ENCODE measurements around the gene CPPED1. TPM values are rescaled to one million over a fixed set of nuclear protein-coding genes. Genes with fewer than 3 reads are reported as not detected.

The CPPED1 gene
- total RNA-seq, 1 donor from 2014 or later, result 15.0 TPM

DNA sequence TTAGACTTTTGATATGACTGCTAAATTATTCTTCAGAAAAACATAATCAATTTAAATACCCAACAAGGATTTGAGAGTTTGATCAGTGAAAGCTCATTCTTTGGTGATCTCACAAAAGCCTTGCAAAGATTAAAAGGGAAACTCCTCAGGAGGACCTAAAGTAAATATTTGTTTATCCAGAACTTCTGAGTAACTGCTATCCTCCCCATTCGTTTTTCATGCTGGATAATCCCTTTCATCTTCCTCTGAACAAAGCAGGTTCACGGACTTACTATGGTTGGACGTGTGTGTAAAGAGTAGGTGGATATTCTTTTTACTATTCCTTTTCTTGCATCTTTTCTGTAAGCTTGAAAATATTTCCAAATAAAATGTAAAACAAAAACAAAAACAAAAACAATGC is 124.7 kb downstream of the CPPED1 start:
- TF ChIP-seq, protein P1, sequence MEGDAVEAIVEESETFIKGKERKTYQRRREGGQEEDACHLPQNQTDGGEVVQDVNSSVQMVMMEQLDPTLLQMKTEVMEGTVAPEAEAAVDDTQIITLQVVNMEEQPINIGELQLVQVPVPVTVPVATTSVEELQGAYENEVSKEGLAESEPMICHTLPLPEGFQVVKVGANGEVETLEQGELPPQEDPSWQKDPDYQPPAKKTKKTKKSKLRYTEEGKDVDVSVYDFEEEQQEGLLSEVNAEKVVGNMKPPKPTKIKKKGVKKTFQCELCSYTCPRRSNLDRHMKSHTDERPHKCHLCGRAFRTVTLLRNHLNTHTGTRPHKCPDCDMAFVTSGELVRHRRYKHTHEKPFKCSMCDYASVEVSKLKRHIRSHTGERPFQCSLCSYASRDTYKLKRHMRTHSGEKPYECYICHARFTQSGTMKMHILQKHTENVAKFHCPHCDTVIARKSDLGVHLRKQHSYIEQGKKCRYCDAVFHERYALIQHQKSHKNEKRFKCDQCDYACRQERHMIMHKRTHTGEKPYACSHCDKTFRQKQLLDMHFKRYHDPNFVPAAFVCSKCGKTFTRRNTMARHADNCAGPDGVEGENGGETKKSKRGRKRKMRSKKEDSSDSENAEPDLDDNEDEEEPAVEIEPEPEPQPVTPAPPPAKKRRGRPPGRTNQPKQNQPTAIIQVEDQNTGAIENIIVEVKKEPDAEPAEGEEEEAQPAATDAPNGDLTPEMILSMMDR (conservative IDR thresholded peaks at IDR 0.05; ENCODE audit: low read depth, low read length), result no peak
- DNase-seq (ENCODE audit: low read depth), result no peak
- no peak overlapping the region for H3K4me3 ChIP-seq (ENCODE audit: low read depth, low read length)

DNA sequence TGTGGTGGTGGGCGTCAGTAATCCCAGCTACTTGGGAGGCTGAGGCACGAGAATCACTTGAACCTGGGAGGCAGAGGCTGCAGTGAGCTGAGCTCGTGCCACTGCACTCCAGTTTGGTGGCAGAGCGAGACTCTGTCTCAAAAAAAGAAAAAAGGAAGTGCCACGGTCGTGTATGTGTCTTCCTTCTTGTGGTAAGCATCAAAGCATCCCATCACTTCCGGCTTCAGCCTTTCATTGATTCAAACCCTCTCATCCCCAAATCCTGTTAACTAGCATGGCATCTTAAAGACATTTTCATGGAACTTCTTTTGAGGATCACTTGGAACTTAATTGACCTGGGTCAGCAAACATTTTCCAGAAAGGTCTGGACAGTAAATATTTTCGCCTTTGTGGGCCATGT is 126.2 kb downstream of the CPPED1 start:
- TF ChIP-seq, protein P1 (conservative IDR thresholded peaks at IDR 0.05; ENCODE audit: low read depth, low read length), result no peak
- H3K4me3 ChIP-seq (ENCODE audit: low read depth, low read length), result no peak overlapping the region
- DNase-seq (ENCODE audit: low read depth), result no peak

DNA sequence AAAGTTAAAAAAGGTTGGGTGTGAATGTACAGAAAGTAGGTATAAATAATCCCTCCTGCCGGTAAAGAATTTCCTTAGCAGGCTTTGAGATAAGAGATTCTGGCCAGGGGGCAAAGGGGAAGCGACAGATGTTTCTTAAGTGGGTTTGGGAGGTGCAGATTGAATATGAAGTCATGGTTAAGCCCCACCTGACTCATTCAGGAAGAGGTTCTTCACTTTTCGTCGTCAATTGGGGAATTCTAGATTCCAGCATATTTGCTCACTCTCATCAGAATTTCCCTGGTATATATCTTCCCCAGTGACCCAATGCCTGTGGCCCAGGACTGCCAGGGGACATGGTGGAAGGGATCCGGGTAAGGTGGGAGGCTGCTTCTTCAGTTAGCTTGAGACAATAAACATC is 127.8 kb downstream of the CPPED1 start:
- TF ChIP-seq, protein P1 (conservative IDR thresholded peaks at IDR 0.05; ENCODE audit: low read depth, low read length), result no peak
- no peak overlapping the region for H3K4me3 ChIP-seq (ENCODE audit: low read depth, low read length)
- DNase-seq (ENCODE audit: low read depth), result no peak

DNA sequence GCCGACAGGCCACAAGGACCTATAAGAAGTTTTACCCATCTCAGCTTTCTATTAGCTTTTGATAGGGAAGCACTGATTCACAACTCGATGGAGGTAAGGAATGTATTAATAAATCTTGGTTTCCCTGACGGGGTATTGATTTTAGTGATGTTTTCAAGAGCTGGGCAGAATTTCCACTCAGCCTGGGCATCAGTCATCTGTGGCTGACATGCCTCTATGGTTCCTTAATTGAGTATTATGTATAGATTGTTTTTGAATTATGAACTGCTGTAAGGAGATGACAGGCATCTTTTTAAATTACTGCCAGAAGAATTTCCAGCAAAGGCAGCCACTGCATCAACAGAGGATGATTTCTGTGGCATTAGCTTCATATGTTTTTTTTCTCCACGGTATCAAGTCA is 128.6 kb downstream of the CPPED1 start:
- no peak for DNase-seq (ENCODE audit: low read depth)
- no peak overlapping the region for H3K4me3 ChIP-seq (ENCODE audit: low read depth, low read length)
- TF ChIP-seq, protein P1 (conservative IDR thresholded peaks at IDR 0.05; ENCODE audit: low read depth, low read length), result no peak

DNA sequence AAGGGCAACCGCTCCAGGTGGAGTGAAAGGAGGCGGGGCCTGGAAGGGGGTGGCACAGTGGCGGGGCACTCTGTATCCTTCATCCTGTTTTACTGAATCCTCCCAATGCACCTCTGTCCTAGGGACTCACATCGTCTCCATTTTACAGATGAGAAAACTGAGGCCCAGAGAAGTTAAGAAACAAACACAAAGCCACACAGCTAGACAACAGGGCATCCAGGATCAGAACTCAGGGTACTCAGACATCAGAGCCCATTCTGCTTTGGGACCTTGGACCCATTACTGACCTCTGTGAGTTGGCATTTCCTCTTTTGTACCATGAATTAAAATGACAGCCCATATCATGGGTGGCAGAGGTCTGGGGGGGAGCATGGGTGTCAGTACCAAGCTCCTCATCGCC is 129.2 kb downstream of the CPPED1 start:
- no peak for DNase-seq (ENCODE audit: low read depth)
- TF ChIP-seq, protein P1 (conservative IDR thresholded peaks at IDR 0.05; ENCODE audit: low read depth, low read length), result no peak
- no peak overlapping the region for H3K4me3 ChIP-seq (ENCODE audit: low read depth, low read length)

DNA sequence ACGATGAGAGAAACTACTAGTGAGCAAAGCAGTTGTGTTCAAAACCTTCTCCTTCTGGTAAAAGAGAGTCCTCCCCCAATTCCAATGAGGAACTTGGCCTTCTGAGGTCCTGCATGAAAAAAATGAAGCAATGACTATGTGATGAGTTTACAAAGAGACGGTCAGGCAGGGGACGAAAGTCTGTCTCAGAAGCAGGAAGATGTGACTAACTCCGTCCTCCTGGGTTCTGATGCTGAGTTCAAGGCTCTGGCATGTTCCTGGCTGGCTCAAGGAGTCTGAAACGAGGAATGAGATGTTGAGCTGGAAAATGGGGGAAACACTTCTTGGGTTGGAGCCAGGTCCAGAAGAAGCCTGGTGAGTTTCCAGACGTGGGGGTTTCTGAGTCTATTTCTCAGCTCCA is 129.6 kb downstream of the CPPED1 start:
- no peak for DNase-seq (ENCODE audit: low read depth)
- TF ChIP-seq, protein P1 (conservative IDR thresholded peaks at IDR 0.05; ENCODE audit: low read depth, low read length), result no peak
- no peak overlapping the region for H3K4me3 ChIP-seq (ENCODE audit: low read depth, low read length)

DNA sequence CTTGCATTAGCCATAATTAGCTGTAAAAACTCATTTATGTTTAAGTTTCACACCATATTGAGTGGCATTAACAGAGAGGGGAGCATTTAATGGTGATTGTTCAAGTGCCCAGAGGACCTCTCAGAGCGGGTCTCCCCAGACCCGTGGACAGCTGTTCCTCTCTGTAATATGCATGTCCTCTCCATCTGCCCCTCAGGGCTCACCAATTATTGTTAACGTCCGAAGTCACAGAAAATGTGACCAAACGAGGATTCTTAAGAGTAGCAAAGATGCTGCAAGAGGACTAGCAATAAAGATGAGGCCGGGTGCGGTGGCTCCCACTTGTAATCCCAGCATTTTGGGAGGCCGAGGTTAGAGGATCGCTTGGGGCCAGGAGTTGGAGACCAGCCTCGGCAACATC is 130.2 kb downstream of the CPPED1 start:
- H3K4me3 ChIP-seq (ENCODE audit: low read depth, low read length), result no peak overlapping the region
- DNase-seq (ENCODE audit: low read depth), result no peak
- TF ChIP-seq, protein P1 (conservative IDR thresholded peaks at IDR 0.05; ENCODE audit: low read depth, low read length), result no peak
